ENCODE data around the gene KLK7.

Gene KLK7

DNA sequence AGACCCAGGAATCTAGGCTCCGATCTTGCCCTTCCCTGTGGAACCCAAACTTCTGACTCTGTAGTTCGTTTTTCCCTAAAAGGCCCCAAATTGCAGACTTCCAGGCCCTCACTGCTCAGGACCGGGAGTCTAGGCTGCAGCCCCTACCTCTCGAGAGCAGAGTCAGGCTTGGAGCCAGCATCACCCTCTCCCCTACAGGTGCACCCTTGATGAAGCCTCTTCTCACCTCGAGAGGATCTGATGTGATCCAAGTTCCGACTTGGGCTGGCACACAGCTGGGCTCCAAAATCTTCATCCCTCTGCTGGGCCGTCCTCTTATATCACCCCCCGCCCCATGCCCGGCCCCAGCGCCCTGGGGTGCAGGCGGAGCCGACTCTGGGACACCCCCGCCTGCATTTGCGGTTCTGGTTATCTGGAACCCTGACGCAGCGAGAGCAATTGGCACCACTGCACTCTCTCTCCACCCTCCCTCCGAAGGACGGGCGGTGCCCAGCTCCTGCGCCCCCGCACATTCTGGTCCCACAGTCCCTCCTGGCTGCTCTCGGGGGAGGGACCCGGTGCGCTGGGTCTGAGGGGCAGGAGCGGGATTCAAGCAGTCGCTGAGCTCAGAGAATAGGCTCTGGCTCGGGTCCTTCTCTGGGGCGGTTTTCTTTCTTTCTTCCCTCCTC is at the start of gene KLK7:
TSS of gene KLK7 (minus strand) at position 293 of the 668 bp plus-strand sequence. CDS start 1,518 bp downstream, outside the sequence.
- no peak for DNase-seq

DNA sequence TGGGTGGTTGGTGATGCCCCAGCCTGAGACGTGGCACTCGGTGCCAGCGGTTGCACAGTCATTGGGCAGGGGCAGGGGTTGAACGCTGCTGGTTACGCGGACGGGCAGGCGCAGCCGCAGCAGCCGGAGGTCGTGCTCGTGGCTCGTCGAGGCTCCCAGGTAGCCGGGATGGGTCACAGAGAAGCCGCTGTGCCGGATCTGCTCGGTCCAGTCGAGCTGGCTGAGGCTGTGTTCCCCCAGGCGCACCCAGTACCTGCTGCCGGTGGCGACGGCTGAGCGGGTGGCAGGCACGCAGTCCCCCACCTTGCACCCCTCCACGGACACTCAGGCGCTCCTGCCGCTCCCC is 48.1 kb upstream of the KLK7 start:
- DNase-seq: no peak

DNA sequence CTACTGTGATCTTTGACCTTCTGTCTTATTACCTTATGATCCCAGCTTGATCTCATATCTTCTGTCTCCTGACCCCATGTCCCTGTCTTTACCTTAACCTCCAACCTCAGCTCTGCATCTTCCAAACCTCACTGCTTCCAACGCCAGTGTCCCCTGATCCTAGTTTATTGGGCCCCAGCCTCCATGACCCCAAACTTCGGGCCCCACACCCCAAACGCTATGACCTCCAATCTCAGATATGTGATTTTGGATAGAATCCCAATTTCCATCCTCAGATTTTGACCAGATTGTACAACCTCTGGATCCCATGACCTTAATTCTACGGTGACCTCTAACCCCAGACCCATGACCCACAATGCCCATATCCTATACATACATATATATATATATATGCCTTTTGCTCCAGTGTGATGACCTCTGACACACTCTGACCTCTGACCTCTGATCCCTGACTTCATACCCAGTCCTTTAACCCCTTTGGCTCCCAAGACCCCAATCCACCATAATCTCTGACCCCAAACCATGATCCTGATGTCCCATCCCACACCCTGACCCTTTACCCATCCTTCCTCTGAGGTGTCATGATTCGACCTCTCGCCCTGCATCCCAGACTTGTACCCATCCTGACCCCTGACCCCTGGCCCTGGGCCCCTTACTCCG is 47.6 kb upstream of the KLK7 start:
- no peak for DNase-seq

DNA sequence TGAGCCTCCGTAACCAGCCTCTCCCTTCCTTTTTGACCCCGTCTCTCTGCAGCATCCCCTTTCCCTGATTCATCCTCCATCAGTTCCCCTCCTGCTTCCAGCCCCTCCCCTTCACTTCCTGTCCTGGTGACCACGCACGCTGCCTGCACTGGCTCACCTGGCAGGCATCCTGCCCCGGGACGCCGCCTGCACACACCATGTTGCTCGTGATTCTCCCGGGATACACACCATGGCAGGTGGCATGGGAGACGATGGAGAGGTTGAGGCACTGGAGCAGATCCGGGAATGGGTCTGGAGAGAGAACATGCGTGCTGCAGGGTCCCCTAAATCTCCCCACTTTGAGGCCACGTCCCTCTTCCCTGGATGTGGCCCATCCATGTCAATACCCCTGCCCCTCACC is 46.9 kb upstream of the KLK7 start:
- no peak for DNase-seq

DNA sequence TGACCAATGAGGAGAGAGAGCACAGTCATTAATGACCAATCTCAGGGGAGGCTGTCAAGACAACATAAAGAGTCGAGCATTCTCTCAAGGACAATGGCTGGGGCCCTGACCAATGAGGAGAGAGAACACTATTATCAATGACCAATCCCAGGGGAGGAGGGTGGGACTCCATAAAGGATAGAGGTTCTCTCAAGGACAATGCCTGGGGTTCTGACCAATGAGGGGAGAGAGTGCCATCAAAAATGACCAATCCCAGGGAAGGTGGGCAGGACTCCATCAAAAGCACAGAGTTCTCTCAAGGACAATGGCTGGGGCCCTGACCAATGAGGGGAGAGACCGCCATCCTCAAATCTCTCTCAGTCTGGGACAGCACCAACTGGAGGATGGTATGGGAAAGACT is 46.0 kb upstream of the KLK7 start:
- no peak for DNase-seq

DNA sequence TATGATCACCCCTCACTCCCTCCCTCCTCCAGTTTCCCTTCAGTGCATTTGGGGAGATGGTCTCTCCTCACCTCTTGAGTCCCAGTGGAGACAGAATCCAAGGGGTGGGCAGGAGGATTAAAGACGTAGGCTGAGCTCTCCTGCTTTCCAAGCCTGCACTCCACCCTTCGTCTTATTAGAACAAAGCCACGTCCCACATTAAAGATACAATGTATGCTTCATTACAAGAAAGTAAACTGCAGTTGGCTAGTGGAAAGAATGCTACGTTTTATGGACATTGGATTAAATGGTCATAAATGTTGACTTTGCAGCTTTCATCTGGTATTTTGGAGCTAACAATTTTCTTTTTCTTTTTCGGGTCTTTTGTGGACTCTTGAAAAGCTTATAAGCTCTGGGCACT is 44.2 kb upstream of the KLK7 start:
- DNase-seq: no peak

DNA sequence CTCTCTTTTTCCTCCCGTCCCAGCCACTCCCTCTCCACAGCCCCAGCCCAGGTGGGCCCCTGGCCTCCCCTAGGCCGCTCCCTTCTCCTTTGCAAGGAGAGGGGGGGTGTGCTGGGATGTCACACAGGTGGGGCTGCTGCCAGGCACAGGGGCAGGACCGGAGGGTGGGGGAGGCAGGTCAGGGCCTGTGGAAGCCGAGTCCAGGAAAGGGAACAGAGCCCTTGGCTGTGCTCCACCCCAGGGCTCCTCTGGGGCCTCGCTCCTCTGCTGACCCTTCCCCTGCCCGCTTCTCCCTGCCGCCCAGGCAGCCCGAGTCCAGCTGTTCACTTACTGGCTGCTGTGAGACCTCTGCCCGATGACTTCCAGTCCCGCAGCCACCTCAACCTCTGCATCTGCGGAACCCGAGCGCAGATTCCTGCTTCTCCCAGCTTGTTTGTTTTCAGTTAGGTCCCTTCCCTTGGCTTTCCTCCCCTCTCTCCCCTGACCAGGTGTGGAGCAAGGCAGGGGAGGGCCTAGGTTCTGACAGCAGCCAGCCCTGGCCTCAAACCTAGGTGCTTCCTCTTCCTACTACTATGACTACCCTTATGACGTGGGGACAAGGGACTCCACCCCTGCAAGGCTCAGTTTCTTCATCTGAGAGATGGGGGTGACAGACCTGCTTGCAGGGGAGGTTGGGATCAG is 43.5 kb upstream of the KLK7 start:
- no peak for DNase-seq

DNA sequence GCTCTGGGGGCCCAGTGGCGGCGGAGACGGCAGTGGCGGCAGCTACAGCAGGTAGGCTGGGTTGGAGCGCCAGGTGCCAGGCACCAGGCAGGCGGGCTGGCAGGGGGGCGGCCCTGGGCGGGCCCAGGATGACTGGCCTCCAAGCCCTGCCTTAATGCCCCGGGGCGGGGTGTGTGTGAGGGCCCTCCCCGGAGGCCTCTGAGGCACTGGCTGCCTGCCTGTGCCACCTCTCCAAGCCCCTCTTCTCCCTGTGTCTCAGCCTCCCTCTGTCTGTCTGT is 42.8 kb upstream of the KLK7 start, which contains the start of gene KLK11:
TSS of gene KLK11 (minus strand) at position 63 of the 278 bp plus-strand sequence. CDS start 985 bp downstream, outside the sequence.
- no peak for DNase-seq

DNA sequence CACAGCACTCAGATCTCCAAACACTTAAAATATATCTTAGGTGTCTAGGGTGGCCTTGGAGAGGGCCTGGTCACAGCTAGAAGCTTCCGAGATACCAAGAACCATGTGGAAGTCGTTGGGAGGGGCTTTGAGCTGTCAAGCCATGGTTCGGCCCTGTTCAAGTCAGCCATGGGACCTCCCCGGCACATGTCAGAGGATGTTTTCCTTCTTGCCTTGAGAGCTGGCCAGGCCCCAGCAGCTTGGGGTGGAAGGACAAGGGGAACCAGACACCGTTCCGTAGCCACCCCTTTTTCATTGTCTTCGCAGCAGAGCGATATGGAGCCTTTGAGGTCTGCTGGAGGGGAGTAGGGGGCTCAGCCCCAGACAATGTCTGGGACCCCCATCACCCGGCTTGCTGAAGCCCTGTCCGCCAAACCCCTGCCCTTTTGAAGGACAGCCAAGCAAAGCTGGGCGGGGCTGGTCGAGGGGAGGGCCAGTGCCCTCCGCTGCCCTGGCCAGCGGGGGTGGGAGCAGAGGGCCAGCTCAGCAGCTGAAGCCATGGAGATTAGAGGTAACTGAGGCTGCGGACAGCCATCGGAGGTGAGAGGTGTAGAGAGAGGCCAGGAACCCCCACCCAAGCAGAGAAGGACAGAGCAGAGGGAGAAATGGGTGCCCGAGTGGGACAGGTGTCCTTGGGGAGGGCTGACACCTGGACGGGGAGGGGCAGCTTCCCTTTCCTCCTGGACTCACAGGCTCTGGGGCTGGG is 42.3 kb upstream of the KLK7 start:
- no peak for DNase-seq

DNA sequence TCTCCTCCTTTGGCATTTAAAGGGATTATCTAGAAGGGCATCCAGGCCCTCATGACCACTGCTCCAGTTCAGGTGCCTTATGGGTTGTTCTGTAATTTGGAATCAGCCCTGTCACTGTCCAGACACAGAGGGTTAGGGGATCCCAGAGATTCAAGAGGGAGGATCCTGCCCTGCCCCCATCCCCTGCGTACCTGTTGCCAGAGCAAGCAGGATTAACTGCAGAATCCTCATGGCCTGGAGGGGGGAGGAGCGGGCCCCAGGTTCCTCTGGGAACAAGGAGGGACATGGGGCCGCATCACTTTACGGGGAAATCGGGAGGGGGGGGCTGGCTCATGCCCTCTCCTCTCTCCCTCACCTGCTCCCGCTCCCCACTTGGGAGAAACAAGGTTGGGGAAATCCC is 41.7 kb upstream of the KLK7 start:
- no peak for DNase-seq

DNA sequence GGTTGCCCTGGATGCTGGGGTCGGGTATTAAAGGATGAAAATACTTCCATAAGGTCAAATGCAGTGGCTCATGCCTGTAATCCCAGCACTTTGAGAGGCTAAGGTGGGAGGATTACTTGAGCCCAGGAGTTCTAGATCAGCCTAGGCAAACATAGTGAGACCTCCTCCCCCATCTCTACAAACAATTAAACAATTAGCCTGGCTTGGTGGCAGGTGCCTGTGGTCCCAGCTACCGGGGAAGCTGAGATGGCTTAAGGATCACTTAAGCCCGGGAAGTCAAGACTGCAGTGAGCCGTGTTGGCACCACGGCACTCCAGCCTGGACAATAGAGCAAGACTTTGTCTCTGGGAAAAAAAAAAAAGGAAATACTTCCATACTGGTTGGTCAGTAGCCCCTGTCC is 41.2 kb upstream of the KLK7 start:
- DNase-seq: no peak

DNA sequence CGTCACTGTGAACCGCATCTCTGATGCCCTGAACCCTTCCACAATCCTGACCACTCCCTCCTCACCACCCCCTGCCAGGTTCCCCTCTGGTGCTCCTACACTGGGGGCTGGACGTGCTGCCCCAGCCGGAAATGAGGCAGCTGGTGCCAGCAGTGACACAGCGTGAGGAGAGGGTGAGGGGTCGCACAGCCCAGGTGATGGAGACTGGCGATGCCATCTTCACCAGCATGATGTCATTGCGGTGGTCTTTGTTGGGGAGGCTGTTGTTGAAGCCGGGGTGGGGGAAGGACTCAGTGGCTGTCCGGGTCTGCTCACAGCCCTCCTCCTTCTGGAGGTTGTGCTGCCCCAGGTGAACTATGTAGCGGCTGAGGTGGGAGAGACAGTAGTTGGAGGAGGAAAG is 40.2 kb upstream of the KLK7 start:
- no peak for DNase-seq

DNA sequence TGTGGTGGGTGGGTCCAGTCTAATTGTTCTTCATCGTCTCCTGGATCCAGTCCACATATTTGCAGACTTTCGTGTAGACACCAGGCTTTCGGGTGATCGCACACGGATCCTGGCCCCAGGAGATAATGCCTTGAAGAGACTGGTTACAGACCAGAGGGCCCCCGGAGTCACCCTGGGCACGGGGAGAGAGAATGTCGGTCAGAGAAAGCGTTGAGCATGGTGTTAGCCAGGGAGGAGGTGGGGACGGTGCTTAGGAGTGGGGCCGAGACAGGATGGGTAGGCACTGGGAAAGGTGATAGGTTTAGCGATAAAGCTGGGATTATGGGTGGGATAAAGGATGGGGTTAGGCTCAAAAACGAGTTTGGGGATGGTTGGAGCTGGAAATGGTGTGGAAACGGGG is 38.8 kb upstream of the KLK7 start:
- no peak for DNase-seq

DNA sequence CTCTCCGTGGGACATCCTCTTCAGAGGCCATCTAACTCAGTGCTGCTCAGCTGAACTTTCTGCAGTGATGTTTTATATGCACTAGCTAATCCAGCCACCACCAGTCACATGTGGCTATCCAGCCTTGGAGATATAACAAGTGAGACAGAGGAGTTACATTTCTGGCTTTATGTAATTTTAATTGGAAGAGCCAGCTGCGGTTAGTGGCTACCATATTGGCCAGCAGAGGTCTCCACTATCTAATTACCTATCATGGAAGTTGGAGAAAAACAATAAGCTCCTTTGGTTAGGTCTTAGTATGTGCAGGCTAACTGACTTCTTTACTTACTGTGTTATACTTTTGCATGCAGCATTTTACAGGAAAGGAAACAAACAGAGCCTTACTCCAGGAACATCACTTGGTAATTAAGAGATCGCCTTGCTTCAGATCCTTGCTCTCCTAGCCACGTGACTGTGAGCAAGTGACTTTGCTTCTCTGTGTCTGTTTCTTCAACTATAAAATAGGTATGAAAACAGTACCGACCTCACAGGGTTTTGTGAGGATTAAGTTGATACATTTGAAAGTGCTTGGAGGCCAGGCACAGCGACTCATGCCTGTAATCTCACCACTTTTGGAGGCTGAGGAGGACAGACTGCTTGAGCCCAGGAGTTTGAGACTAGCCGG is 37.4 kb upstream of the KLK7 start:
- no peak for DNase-seq

DNA sequence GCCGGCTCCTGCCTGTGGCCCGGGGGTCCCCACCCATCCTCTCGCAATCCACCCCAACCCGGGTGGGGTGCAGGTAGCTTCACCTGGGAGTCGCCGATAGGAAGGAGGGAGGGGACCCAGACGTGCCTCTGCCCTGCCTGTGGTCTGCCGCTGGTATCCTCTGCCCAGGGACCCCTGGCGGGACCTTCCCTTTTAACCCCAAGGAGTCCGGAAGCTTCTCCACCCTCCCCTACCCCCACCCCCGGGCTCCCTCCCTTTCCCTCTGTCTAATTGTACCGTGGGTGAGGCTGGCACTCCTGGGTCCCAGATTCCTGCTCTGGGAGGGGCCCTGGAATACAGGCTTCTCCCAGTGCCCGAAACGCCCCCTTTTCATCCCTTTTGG is 35.8 kb upstream of the KLK7 start, which contains the start of gene KLK10:
TSS of gene KLK10 (minus strand) at position 166 of the 382 bp plus-strand sequence. CDS start 579 bp downstream, outside the sequence.
- DNase-seq: no peak

DNA sequence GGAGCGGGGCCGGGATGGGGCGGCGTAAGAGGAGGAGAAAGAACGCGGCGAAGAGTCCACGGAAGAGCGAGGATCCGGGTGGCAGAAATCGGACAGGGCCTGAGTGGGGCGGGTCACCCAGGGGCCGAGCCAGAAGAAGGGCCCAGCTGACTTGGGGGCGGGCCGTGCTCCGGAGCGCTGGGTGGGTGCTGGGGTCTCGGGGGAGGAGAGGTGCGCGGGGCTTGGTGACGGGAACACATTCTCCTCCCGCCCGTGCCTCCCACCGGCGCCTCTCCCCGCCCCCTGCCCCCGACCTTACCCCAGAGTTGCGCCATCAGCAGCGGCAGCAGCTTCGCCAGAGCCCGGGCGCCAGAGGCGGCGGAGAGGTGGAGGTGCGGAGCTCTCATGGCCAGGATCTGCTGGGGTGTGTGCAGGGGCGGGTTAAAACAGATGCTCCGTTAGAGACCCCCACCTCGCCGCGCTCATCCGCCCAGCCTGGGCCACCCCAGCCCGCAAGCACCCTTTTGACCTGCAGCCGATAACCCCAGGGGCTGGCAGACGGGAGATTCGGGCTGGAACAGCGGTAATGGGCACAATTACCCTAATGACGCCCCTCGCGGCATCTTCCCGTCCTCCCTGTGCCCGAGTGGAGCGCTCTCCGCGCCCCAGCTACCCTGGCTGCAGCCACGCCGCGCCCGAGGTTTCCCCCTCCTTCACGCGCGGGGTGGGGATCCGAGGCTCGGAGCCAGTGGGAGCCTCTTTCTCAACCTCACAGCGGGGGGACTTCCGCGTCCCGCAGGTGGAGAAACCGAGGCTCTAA is 35.2 kb upstream of the KLK7 start:
- DNase-seq: no peak

DNA sequence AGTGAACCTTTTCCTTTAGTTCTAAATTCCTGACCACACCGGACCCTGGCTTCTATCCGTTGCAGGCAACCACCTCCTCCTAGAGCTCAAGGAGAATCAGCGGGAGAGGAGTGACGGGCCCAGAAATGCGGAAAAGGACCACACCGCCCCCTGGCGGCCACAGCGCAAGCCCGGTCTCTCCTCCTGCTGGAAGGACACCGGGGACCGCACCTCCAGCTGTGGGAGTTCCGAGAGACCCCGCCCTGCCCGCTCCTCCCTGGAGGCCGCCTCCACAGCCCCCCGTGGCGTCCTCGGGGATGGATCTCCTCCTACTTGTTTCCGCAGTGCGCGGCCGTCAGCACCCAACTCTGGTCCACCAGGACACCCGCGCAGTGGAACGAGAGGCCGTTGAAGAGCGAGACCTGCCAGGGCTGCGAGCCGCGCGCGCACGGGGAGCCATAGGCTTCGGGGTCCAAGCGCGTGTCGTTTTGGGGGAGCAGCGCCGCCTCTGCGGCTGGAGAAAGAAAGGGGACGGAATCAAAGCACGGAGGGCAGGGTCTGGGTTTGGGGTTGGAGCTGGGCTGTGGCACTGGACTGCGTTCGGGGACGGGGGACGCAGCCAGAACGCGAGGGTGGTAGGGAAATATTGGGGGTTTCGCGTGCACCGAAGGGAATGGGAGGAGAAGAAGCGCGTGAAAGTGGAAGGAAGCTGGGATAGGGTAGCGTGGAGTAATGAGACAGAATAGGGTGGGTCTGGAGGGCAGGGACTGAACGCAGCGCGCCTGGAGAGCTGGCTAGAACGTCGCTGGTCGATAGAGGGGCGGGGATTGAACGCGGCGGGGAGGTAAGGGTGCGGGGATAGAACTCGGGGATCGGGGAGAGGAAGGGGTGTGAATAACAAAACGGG is 33.3 kb upstream of the KLK7 start:
- DNase-seq: no peak

DNA sequence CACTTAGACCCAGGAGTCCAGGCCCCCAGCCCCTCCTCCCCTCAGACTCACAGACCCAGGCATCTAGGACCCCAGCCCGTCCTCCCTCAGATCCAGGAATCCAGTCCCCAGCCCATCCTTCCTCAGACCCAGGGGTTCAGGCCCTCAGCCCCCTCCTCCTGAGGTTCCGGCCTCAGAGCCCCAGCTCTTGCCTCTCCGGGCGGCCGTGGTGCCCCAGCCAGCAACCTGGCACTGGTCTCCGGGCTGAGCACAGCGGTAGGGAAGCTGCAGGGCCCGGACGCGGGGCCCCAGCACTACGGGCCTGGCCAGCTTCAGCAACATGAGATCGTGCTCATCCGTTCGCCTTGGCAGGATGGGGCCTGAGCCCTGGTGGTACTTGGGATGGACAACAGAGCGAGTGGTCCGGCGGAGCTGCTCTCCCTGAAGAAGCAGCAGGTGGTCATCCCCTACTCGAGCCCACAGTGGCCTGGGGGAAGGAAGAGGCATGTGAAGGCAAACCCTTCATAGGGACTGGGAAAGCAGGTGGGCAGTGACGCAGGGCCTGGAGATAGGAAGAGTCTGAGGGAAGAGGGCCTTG is 32.1 kb upstream of the KLK7 start:
- no peak for DNase-seq

DNA sequence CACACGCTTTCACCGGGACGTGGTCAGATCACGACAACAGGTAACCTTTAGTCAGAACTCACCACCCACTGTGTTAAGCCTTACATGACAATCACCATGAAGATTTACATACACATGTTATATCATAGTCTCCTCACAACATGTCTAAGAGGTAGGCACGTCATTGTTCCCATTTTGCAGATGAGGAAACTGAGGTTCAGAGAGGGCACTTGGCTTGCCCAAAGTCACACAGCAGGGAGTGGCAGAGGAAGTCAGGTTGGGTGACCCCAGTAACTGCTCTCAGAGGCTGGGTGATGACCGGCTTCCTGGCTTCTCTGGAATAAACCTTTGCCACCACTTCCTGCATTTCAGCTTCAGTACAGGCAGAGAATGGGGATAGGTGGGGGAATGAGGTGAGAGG is 30.5 kb upstream of the KLK7 start:
- DNase-seq: no peak

DNA sequence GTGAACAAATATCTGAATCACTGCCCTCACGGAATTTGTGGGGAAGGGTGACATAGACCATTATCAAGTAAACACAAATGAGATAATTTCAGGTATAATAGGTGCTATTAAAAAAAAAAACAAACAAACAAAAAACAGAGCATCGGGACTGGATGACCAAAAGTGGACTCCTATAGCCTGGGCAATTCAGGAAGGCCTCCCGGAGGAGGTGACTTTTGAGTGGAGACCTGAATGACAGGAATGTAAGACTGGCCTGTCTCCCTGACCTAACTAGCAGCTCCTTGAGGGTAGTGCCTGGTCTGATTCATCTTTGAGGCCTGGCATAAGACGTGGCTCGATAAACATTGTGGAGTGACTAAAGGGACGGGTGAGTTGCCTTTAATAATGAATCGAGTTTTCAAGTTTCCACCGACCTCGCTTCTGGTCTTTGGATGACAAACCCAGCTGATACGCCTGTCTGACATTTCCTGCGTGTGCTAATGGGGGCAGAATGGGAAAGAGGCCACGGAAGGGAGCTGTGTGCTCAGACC is 29.0 kb upstream of the KLK7 start:
- no peak for DNase-seq

Measured in stimulated activated naive CD4-positive, alpha-beta T cell treated with Interleukin-2 at 50 U/mL for 16 hours (primary cell).